ENCODE measurements around the gene CDCA7. TPM values are rescaled to one million over a fixed set of nuclear protein-coding genes. Genes with fewer than 3 reads are reported as not detected.

CDCA7 gene
- total RNA-seq, 1 experiment from 2014 or later: 50.3 TPM

- Histone ChIP-seq H3K4ac (ENCODE audit: low read depth, low read length) (no peak overlapping the region), H3K4me1 (ENCODE audit: insufficient read depth, low read length) (no peaks in the 10 kb centered on the region), H3K4me2 (ENCODE audit: insufficient read depth, insufficient read length, low read length) (no peak overlapping the region), H2AFZ (ENCODE audit: low read length) (no peak overlapping the region), H3K23me2 (ENCODE audit: insufficient read length, low read depth, low read length, poor library complexity, severe bottlenecking) (peaks cover 14% of the 10 kb centered on the region), H3T11ph (ENCODE audit: low read length) (no peak overlapping the region), H3K23ac (ENCODE audit: insufficient read length, low read depth, low read length) (no peak overlapping the region), H3K27ac (ENCODE audit: insufficient read length, low read depth, low read length) (no peak overlapping the region), H2BK12ac (ENCODE audit: insufficient read length, low read depth, low read length) (no peak overlapping the region), H3K9me3 (ENCODE audit: control insufficient read depth, low read depth, low read length) (no peaks in the 10 kb centered on the region), H4K8ac (replicated peaks; ENCODE audit: insufficient read length, low read depth, low read length) (no peak overlapping the region), H4K5ac (ENCODE audit: insufficient read length, low read depth, low read length) (no peak overlapping the region), H2BK20ac (ENCODE audit: low read depth, low read length, poor library complexity, severe bottlenecking) (no peak overlapping the region), H2AK5ac (ENCODE audit: insufficient read length, low read length) (no peak overlapping the region), H3K9ac (ENCODE audit: extremely low read depth, insufficient read length, low read length) (no peak overlapping the region), H3K27me3 (ENCODE audit: insufficient read depth, low read length) (no peaks in the 10 kb centered on the region), H4K20me1 (ENCODE audit: control insufficient read depth, insufficient read depth, insufficient read length) (no peaks in the 10 kb centered on the region), H4K91ac (ENCODE audit: insufficient read length, low read depth, low read length) (no peak overlapping the region), H3K18ac (ENCODE audit: insufficient read length, low read depth, low read length) (no peak overlapping the region), H3K56ac (ENCODE audit: insufficient read length, low read depth, low read length) (no peak overlapping the region), H2BK120ac (ENCODE audit: low read depth, low read length, poor library complexity, severe bottlenecking) (no peak overlapping the region), H3K79me1 (ENCODE audit: insufficient read depth, low read depth, low read length, poor library complexity, severe bottlenecking) (peaks cover 5% of the 10 kb centered on the region), H2BK5ac (ENCODE audit: insufficient read length, low read length) (no peak overlapping the region), H3K79me2 (ENCODE audit: insufficient read depth, low read length) (peaks cover 38% of the 10 kb centered on the region), H2BK15ac (ENCODE audit: low read depth, low read length) (no peak overlapping the region), H3K14ac (ENCODE audit: insufficient read depth, low read length) (no peak overlapping the region)
- no peaks in the 10 kb centered on the region for H3K9me3 Mint-ChIP-seq
- peaks cover 24 to 29% of the 10 kb centered on the region in 2 experiments for H3K4me1 Mint-ChIP-seq
- no peak overlapping the region for H3K27ac Mint-ChIP-seq
- TF ChIP-seq, protein P1, sequence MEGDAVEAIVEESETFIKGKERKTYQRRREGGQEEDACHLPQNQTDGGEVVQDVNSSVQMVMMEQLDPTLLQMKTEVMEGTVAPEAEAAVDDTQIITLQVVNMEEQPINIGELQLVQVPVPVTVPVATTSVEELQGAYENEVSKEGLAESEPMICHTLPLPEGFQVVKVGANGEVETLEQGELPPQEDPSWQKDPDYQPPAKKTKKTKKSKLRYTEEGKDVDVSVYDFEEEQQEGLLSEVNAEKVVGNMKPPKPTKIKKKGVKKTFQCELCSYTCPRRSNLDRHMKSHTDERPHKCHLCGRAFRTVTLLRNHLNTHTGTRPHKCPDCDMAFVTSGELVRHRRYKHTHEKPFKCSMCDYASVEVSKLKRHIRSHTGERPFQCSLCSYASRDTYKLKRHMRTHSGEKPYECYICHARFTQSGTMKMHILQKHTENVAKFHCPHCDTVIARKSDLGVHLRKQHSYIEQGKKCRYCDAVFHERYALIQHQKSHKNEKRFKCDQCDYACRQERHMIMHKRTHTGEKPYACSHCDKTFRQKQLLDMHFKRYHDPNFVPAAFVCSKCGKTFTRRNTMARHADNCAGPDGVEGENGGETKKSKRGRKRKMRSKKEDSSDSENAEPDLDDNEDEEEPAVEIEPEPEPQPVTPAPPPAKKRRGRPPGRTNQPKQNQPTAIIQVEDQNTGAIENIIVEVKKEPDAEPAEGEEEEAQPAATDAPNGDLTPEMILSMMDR (conservative IDR thresholded peaks at IDR 0.05): no peak
- no peak overlapping the region for H3K4me3 Mint-ChIP-seq
- no peak for DNase-seq
- WGBS (ENCODE audit: extremely low coverage, insufficient read length, low lambda C conversion rate): no CpG with 5 or more reads among the region's 5 CpGs
- peaks cover 2% of the 10 kb centered on the region; the same call in 1 of the 2 replicates for H3K27me3 Mint-ChIP-seq (ENCODE audit: low read depth)
- peaks cover 38 to 49% (median 47%) of the 10 kb centered on the region in 3 experiments for H3K36me3 Mint-ChIP-seq (ENCODE audit: insufficient read depth in 1 of 3, low read depth in 3 of 3)
These were observed 3.9 kb downstream of the CDCA7 start for GRCh38 chr2:173358616-173359015.

Measured in H9 (cell line).